Stimulated activated CD4-positive, alpha-beta T cell treated with anti-CD3 and anti-CD28 coated beads, TNF-alpha, amount 100 ng/mL, for 48 hours (primary cell): ENCODE results near the gene JAZF1.

Experiments
- DNase-seq, 3 donors: peaks; one replicate each; pipeline ENCODE4 v3.0.0-alpha.2; 2020; ENCODE audit warnings: low read depth in 3 of 3

Gene JAZF1

GRCh38 chr7:27969346-27969745 is 211.2 kb downstream of the JAZF1 start:
- no peak for DNase-seq

- DNase-seq = no peak
Observed at GRCh38 chr7:27967639-27968038, 213.0 kb downstream of the JAZF1 start.

- no peak for DNase-seq
Observed at GRCh38 chr7:27966219-27966780, 214.3 kb downstream of the JAZF1 start.

GRCh38 chr7:27965650-27966049 is 214.9 kb downstream of the JAZF1 start:
- no peak for DNase-seq

- DNase-seq = no peak
Observed at GRCh38 chr7:27964820-27965219, 215.8 kb downstream of the JAZF1 start.

- no peak for DNase-seq
Observed at GRCh38 chr7:27963056-27963455, 217.5 kb downstream of the JAZF1 start.

GRCh38 chr7:27962273-27962672 is 218.3 kb downstream of the JAZF1 start:
- no peak for DNase-seq

GRCh38 chr7:27961255-27961654 is 219.3 kb downstream of the JAZF1 start:
- no peak for DNase-seq

GRCh38 chr7:27960415-27960814 is 220.2 kb downstream of the JAZF1 start:
- no peak for DNase-seq

- no peak for DNase-seq
Observed at GRCh38 chr7:27958933-27959548, 221.6 kb downstream of the JAZF1 start.

GRCh38 chr7:27955596-27955995 is 225.0 kb downstream of the JAZF1 start:
- DNase-seq = no peak

- no peak for DNase-seq
Observed at GRCh38 chr7:27955011-27955410, 225.6 kb downstream of the JAZF1 start.

GRCh38 chr7:27953777-27954176 is 226.8 kb downstream of the JAZF1 start:
- DNase-seq = no peak

- no peak for DNase-seq
Observed at GRCh38 chr7:27953361-27953760, 227.2 kb downstream of the JAZF1 start.

GRCh38 chr7:27952456-27953285 is 227.9 kb downstream of the JAZF1 start:
- DNase-seq = no peak

GRCh38 chr7:27950123-27950522 is 230.5 kb downstream of the JAZF1 start:
- DNase-seq = no peak

- DNase-seq = no peak
Observed at GRCh38 chr7:27948861-27949260, 231.7 kb downstream of the JAZF1 start.

GRCh38 chr7:27947586-27948278 is 232.9 kb downstream of the JAZF1 start:
- no peak for DNase-seq

GRCh38 chr7:27946351-27946750 is 234.2 kb downstream of the JAZF1 start:
- DNase-seq = no peak

- DNase-seq = no peak
Observed at GRCh38 chr7:27945058-27945795, 235.4 kb downstream of the JAZF1 start.

GRCh38 chr7:27944643-27945042 is 236.0 kb downstream of the JAZF1 start:
- DNase-seq = no peak

GRCh38 chr7:27943241-27943640 is 237.4 kb downstream of the JAZF1 start:
- DNase-seq = no peak
